ENCODE data around the gene ATP7B. TPM values are rescaled to one million over a fixed set of nuclear protein-coding genes. Genes with fewer than 3 reads are reported as not detected.

The ATP7B gene
- total and polyA plus RNA-seq, 2 donors (not counting 3 experiments of a cell fraction or from before 2014, with no cell fraction given) = 4.2 to 8.0 TPM

DNA sequence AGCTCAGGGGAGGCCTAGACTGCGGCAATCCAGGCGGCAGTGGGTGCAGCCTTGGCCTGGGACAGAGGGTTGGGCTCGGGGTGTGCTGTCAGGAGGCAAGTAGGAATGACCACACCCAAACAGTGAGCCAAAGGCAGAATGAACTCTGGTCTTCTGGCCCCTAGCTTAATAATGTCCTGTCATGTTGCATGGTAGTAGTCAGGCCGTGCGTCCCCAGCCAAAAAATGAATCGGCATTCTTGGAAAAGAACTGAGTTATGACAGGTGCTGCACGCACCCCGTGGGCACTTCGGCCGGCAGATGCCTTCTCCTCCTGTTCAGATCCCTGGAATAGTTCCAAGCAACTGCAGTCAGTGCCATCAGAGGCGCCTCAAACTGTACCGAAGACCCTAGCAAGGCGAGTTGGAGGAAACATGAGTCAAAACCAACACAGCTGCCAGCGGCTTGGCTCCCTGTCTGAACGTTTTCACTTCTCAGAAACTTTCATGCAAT lies 55.9 kb downstream of the ATP7B start:
- H2AFZ ChIP-seq (ENCODE audit: low read depth, low read length) = no peak overlapping the region
- no TSS peak for BruUV-seq (replicated peaks)
- CTCF ChIA-PET = interaction anchor here (1.1 kb wide), 1 partner anchor 9 kb away, joined by 4 read pairs; no protein-coding TSS in a partner anchor
- H3K9ac ChIP-seq (replicated peaks; ENCODE audit: extremely low read depth, insufficient read depth, low read length) = no peak overlapping the region
- TF ChIP-seq MAX (IDR thresholded peaks at IDR 0.05; ENCODE audit: insufficient read depth, insufficient read length) (no peak), FOS (IDR thresholded peaks at IDR 0.05; ENCODE audit: borderline replicate concordance, insufficient read depth, low read length) (no peak), EZH2 (IDR thresholded peaks at IDR 0.05; ENCODE audit: borderline replicate concordance, low read depth, low read length, severe bottlenecking) (no peak), MYC (IDR thresholded peaks at IDR 0.05; ENCODE audit: low read depth, low read length) (no peak), GATA2 (IDR thresholded peaks at IDR 0.05; ENCODE audit: insufficient read depth, insufficient read length, low read depth, low read length) (no peak), JUN (IDR thresholded peaks at IDR 0.05; ENCODE audit: borderline replicate concordance, insufficient read depth, insufficient read length, low read depth) (no peak), POLR2AphosphoS5 (IDR thresholded peaks at IDR 0.05; ENCODE audit: insufficient read depth, low read depth, low read length) (no peak), POLR2A (IDR thresholded peaks at IDR 0.05; ENCODE audit: low read depth, low read length) (no peak)
- TF ChIP-seq, protein P1, sequence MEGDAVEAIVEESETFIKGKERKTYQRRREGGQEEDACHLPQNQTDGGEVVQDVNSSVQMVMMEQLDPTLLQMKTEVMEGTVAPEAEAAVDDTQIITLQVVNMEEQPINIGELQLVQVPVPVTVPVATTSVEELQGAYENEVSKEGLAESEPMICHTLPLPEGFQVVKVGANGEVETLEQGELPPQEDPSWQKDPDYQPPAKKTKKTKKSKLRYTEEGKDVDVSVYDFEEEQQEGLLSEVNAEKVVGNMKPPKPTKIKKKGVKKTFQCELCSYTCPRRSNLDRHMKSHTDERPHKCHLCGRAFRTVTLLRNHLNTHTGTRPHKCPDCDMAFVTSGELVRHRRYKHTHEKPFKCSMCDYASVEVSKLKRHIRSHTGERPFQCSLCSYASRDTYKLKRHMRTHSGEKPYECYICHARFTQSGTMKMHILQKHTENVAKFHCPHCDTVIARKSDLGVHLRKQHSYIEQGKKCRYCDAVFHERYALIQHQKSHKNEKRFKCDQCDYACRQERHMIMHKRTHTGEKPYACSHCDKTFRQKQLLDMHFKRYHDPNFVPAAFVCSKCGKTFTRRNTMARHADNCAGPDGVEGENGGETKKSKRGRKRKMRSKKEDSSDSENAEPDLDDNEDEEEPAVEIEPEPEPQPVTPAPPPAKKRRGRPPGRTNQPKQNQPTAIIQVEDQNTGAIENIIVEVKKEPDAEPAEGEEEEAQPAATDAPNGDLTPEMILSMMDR (IDR thresholded peaks at IDR 0.05; ENCODE audit: extremely low read depth in 1 of 2, insufficient read depth in 1 of 2, low read depth in 1 of 2, low read length in 2 of 2) = no peak
- no peak overlapping the region for H3K4me2 ChIP-seq (ENCODE audit: insufficient read depth, low read length)
- H3K27ac ChIP-seq (ENCODE audit: insufficient read depth, low read depth, low read length) = no peak overlapping the region
- H4K20me1 ChIP-seq (replicated peaks; ENCODE audit: control insufficient read depth, extremely low read depth, insufficient read depth, low read length) = no peaks in the 10 kb centered on the region
- intact Hi-C loops (cut with micrococcal nuclease) (no loop called here), dilution Hi-C loops (cut with MboI; ENCODE audit: extremely low pct_ligation_motif_present, low sequenced_read_pairs) (no loop called here)
- no peak for DNase-seq (ENCODE audit: low read depth, low spot score)
- no peaks in the 10 kb centered on the region for H3K9me3 ChIP-seq (replicated peaks; ENCODE audit: control insufficient read depth, insufficient read depth, low read length)
- no peaks in the 10 kb centered on the region for H3K9me1 ChIP-seq (replicated peaks; ENCODE audit: control insufficient read depth, extremely low read depth, insufficient read depth, low read length)
- H3K4me3 ChIP-seq (replicated peaks in 1 of 3; ENCODE audit: insufficient read depth in 1 of 3, low read depth in 1 of 3, low read length in 3 of 3) = no peak overlapping the region
- H3K36me3 ChIP-seq (ENCODE audit: control insufficient read depth in 2 of 2, extremely low read depth in 1 of 2, insufficient read depth in 2 of 2, low read length in 2 of 2) = no peaks in the 10 kb centered on the region
- FAIRE-seq = peak; percentile 64
- no peaks in the 10 kb centered on the region for H3K27me3 ChIP-seq (ENCODE audit: control insufficient read depth in 2 of 2, insufficient read depth in 2 of 2, low read length in 2 of 2)
- POLR2A ChIA-PET = no interaction called here
- no peaks in the 10 kb centered on the region for H3K79me2 ChIP-seq (ENCODE audit: control insufficient read depth, insufficient read depth, low read length)
- H3K4me1 ChIP-seq (ENCODE audit: control insufficient read depth, extremely low read depth, insufficient read depth, low read length) = no peaks in the 10 kb centered on the region
